Hepatocyte (in vitro differentiated cells): ENCODE measurements around the gene ROR1. TPM values are rescaled to one million over a fixed set of nuclear protein-coding genes. Genes with fewer than 3 reads are reported as not detected.

Experiments
- DNase-seq: peaks from one replicate; pipeline ENCODE4 v3.0.0-alpha.2; 2016; ENCODE audit warnings: low spot score
- H2AFZ ChIP-seq: fragments of 200-600 bp; sonication (generic); 2 replicates; pipeline ENCODE4 v1.6.0; 2016; ENCODE audit warnings: antibody characterized with exemption, mild to moderate bottlenecking
- H3K27ac ChIP-seq: fragments of 200-600 bp; sonication (generic); 2 replicates; pipeline ENCODE4 v1.5.1; 2016; ENCODE audit warnings: mild to moderate bottlenecking
- H3K27me3 ChIP-seq: fragments of 200-600 bp; sonication (generic); 2 replicates; pipeline ENCODE4 v1.6.1; 2016
- H3K36me3 ChIP-seq: fragments of 200-600 bp; sonication (generic); replicated peaks from 2 replicates; pipeline ENCODE4 v1.5.1; 2016; ENCODE audit warnings: low read depth; ENCODE audit not compliant: insufficient read depth
- H3K4me1 ChIP-seq: fragments of 200-600 bp; sonication (generic); 2 replicates; pipeline ENCODE4 v1.5.1; 2016; ENCODE audit warnings: mild to moderate bottlenecking, moderate library complexity; ENCODE audit not compliant: insufficient read depth
- H3K4me2 ChIP-seq: fragments of 200-600 bp; sonication (generic); 2 replicates; pipeline ENCODE4 v1.6.0; 2016
- H3K4me3 ChIP-seq: fragments of 200-600 bp; sonication (generic); 2 replicates; pipeline ENCODE4 v1.5.1; 2016; ENCODE audit warnings: mild to moderate bottlenecking
- H3K79me2 ChIP-seq: fragments of 200-600 bp; sonication (generic); 2 replicates; pipeline ENCODE4 v1.6.0; 2017; ENCODE audit warnings: mild to moderate bottlenecking
- H3K9me2 ChIP-seq: fragments of 200-600 bp; sonication (generic); replicated peaks from 2 replicates; pipeline ENCODE4 v1.6.0; 2017; ENCODE audit warnings: mild to moderate bottlenecking; ENCODE audit not compliant: insufficient read depth
- H3K9me3 ChIP-seq: fragments of 200-600 bp; sonication (generic); 2 replicates; pipeline ENCODE4 v1.5.1; 2016; ENCODE audit warnings: low read depth, mild to moderate bottlenecking
- H4K20me1 ChIP-seq: fragments of 200-600 bp; sonication (generic); 2 replicates; pipeline ENCODE4 v1.6.0; 2016; ENCODE audit warnings: mild to moderate bottlenecking; ENCODE audit not compliant: insufficient read depth, poor library complexity, severe bottlenecking
- CTCF ChIP-seq: fragments of 200-600 bp; sonication (generic); IDR thresholded peaks from 2 replicates; pipeline ENCODE4 v1.5.1; 2016; ENCODE audit warnings: antibody characterized with exemption, mild to moderate bottlenecking; ENCODE audit not compliant: poor library complexity
- EZH2 ChIP-seq: fragments of 200-600 bp; sonication (generic); IDR thresholded peaks from 2 replicates; pipeline ENCODE4 v1.6.1; 2016; ENCODE audit warnings: antibody characterized with exemption, mild to moderate bottlenecking, borderline replicate concordance
- EZH2phosphoT487 ChIP-seq: fragments of 200-600 bp; sonication (generic); IDR thresholded peaks from one replicate; pipeline ENCODE4 v1.6.1; 2018; ENCODE audit warnings: antibody characterized with exemption, mild to moderate bottlenecking, low read depth, moderate library complexity; ENCODE audit not compliant: unreplicated experiment, severe bottlenecking
- WGBS: methylation state at CpG from one replicate; pipeline ENCODE4 v1.1.6; 2016; ENCODE audit warnings: low lambda C conversion rate; ENCODE audit errors: missing lambda C conversion rate; 5-methylcytosine and 5-hydroxymethylcytosine counted together
- polyA plus RNA-seq: library from polyadenylated mRNA; unstranded; fragments of >200 nt; fragmentation: Nextera tagmentation; extraction: Ambion mirVana; gene quantifications from 2 replicates; pipeline ENCODE4 v1.2.1, GENCODE V29; 2016
- total RNA-seq: library from RNA; depleted of rRNA; stranded (reverse); fragments of >200 nt; gene quantifications from 2 replicates; pipeline ENCODE4 v1.2.3, GENCODE V29; 2014

The ROR1 gene
- total and polyA plus RNA-seq, 2 experiments from 2014 or later: 16.4 to 27.7 TPM

GRCh38 chr1:64209221-64209620, 435.4 kb downstream of the ROR1 start:
- no peaks in the 10 kb centered on the region for H4K20me1 ChIP-seq
- no peak overlapping the region for H2AFZ ChIP-seq
- H3K4me3 ChIP-seq: no peak overlapping the region
- H3K27me3 ChIP-seq: no peaks in the 10 kb centered on the region
- H3K27ac ChIP-seq: no peak overlapping the region
- H3K9me2 ChIP-seq: no peaks in the 10 kb centered on the region
- H3K36me3 ChIP-seq: no peaks in the 10 kb centered on the region
- no peak overlapping the region for H3K4me2 ChIP-seq
- TF ChIP-seq CTCF: no peak
- TF ChIP-seq EZH2: no peak
- no peak for TF ChIP-seq EZH2phosphoT487
- no peak for DNase-seq
- H3K79me2 ChIP-seq: no peaks in the 10 kb centered on the region
- no peaks in the 10 kb centered on the region for H3K4me1 ChIP-seq
- 67% methylated on average over 2 of the region's 2 CpGs for WGBS
- no peaks in the 10 kb centered on the region for H3K9me3 ChIP-seq

DNA sequence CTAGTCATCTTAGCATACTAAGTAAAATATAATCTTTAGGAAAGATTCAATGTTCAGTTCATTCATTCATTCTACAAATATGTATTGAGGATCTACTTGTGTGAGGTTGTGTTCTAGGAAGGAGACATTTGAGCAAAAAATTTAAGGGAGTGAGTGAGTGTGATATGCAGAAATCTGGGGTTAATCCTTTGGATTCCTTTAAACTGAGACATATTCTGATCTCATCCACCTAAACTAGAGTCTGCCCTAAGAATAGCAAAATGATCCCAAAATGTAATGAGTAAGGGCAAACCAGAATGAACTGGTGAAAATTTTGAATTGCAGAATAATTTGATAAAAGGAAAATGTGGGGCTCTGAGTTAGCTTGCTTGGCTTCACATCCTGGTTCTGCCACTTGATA, 438.2 kb downstream of the ROR1 start:
- no peaks in the 10 kb centered on the region for H3K9me3 ChIP-seq
- H3K4me3 ChIP-seq: no peak overlapping the region
- H4K20me1 ChIP-seq: no peaks in the 10 kb centered on the region
- no peaks in the 10 kb centered on the region for H3K79me2 ChIP-seq
- no peaks in the 10 kb centered on the region for H3K9me2 ChIP-seq
- H3K36me3 ChIP-seq: no peaks in the 10 kb centered on the region
- H3K4me2 ChIP-seq: no peak overlapping the region
- H3K4me1 ChIP-seq: no peaks in the 10 kb centered on the region
- H3K27me3 ChIP-seq: no peaks in the 10 kb centered on the region
- no peak overlapping the region for H3K27ac ChIP-seq
- TF ChIP-seq CTCF (no peak), EZH2phosphoT487 (no peak)
- DNase-seq: no peak
- H2AFZ ChIP-seq: no peak overlapping the region

GRCh38 chr1:64215576-64215975, 441.8 kb downstream of the ROR1 start:
- Histone ChIP-seq H3K36me3 (no peaks in the 10 kb centered on the region), H3K27me3 (no peaks in the 10 kb centered on the region), H3K9me3 (no peaks in the 10 kb centered on the region), H3K27ac (no peak overlapping the region), H3K4me2 (no peak overlapping the region), H3K9me2 (no peaks in the 10 kb centered on the region), H2AFZ (no peak overlapping the region), H3K4me3 (no peak overlapping the region), H3K79me2 (no peaks in the 10 kb centered on the region), H3K4me1 (no peaks in the 10 kb centered on the region), H4K20me1 (no peaks in the 10 kb centered on the region)
- no peak for TF ChIP-seq EZH2phosphoT487
- TF ChIP-seq EZH2: no peak
- no peak for TF ChIP-seq CTCF
- WGBS: 95% methylated on average over 3 of the region's 3 CpGs
- no peak for DNase-seq

DNA sequence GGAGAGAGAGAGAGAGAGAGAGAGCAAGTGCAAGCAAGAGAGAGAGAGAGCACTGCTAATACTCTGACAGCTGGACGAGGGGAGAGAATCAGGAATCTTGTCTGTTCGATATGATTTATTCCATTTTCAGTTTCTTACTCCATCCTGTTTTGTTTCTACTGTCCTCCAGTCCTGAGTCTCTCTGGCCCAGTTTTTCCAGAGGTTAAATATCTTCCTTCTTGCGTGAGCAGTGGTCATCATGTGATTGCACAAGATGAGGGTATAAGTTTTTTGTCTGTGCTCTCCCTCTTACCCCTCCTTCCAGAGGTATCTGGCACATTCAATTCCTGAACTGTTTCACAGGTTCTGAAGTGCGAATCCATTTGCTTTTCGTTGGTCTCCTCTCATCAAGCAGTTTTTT, 446.4 kb downstream of the ROR1 start:
- H3K36me3 ChIP-seq: no peaks in the 10 kb centered on the region
- no peaks in the 10 kb centered on the region for H3K79me2 ChIP-seq
- no peaks in the 10 kb centered on the region for H3K4me1 ChIP-seq
- WGBS: 81% methylated on average over 5 of the region's 5 CpGs
- DNase-seq: no peak
- H3K27ac ChIP-seq: no peak overlapping the region
- no peaks in the 10 kb centered on the region for H3K27me3 ChIP-seq
- no peaks in the 10 kb centered on the region for H3K9me3 ChIP-seq
- no peaks in the 10 kb centered on the region for H4K20me1 ChIP-seq
- TF ChIP-seq CTCF (no peak), EZH2phosphoT487 (no peak), EZH2 (no peak)
- H3K9me2 ChIP-seq: no peaks in the 10 kb centered on the region
- H3K4me2 ChIP-seq: no peak overlapping the region
- H2AFZ ChIP-seq: no peak overlapping the region
- H3K4me3 ChIP-seq: no peak overlapping the region
